GM23248 (cell line): Measurements from ENCODE around the gene TMEM229B. TPM values are rescaled to one million over a fixed set of nuclear protein-coding genes. Genes with fewer than 3 reads are reported as not detected.

Source experiments
- DNase-seq: peaks from one replicate; pipeline ENCODE4 v3.0.0-alpha.2; 2015
- H2AFZ ChIP-seq: fragments of 200-600 bp; sonication (generic); 2 replicates; pipeline ENCODE4 v1.6.1; 2016; ENCODE audit warnings: antibody characterized with exemption
- H3F3A ChIP-seq: fragments of 200-600 bp; sonication (generic); 2 replicates; pipeline ENCODE4 v1.6.1; 2016; ENCODE audit warnings: mild to moderate bottlenecking, antibody characterized with exemption, mixed run types; ENCODE audit not compliant: insufficient read depth
- H3K27ac ChIP-seq: fragments of 200-600 bp; sonication (generic); 2 replicates; pipeline ENCODE4 v1.5.1; 2016; ENCODE audit warnings: mild to moderate bottlenecking
- H3K27me3 ChIP-seq: fragments of 200-600 bp; sonication (generic); replicated peaks from 2 replicates; pipeline ENCODE4 v1.6.1; 2016; ENCODE audit warnings: mild to moderate bottlenecking; ENCODE audit not compliant: insufficient read depth
- H3K36me3 ChIP-seq: fragments of 200-600 bp; sonication (generic); 2 replicates; pipeline ENCODE4 v1.6.1; 2016; ENCODE audit warnings: low read depth, mild to moderate bottlenecking
- H3K4me1 ChIP-seq: fragments of 200-600 bp; sonication (generic); 2 replicates; pipeline ENCODE4 v1.6.1; 2016; ENCODE audit warnings: mild to moderate bottlenecking; ENCODE audit not compliant: insufficient read depth
- H3K4me2 ChIP-seq: fragments of 200-600 bp; sonication (generic); one replicate; pipeline ENCODE4 v1.6.1; 2016; ENCODE audit warnings: mild to moderate bottlenecking; ENCODE audit not compliant: unreplicated experiment
- H3K4me3 ChIP-seq: fragments of 200-600 bp; sonication (generic); 2 replicates; pipeline ENCODE4 v1.5.1; 2016; ENCODE audit warnings: mild to moderate bottlenecking
- H3K79me2 ChIP-seq: fragments of 200-600 bp; sonication (generic); 2 replicates; pipeline ENCODE4 v1.6.1; 2016; ENCODE audit warnings: mild to moderate bottlenecking; ENCODE audit not compliant: insufficient read depth
- H3K9ac ChIP-seq: fragments of 200-600 bp; sonication (generic); 2 replicates; pipeline ENCODE4 v1.6.1; 2016; ENCODE audit warnings: mild to moderate bottlenecking
- H3K9me2 ChIP-seq: fragments of 200-600 bp; sonication (generic); 2 replicates; pipeline ENCODE4 v1.6.1; 2016; ENCODE audit warnings: mixed run types, mild to moderate bottlenecking, moderate library complexity; ENCODE audit not compliant: insufficient read depth
- H3K9me3 ChIP-seq: fragments of 200-600 bp; sonication (generic); one replicate; pipeline ENCODE4 v1.6.1; 2017; ENCODE audit warnings: low read depth
- H4K20me1 ChIP-seq: fragments of 200-600 bp; sonication (generic); 2 replicates; pipeline ENCODE4 v1.6.0; 2016; ENCODE audit not compliant: insufficient read depth
- EZH2 ChIP-seq: fragments of 200-600 bp; sonication (generic); IDR thresholded peaks from 2 replicates; pipeline ENCODE4 v1.6.1; 2018; ENCODE audit warnings: antibody characterized with exemption, mild to moderate bottlenecking; ENCODE audit not compliant: insufficient read depth, poor library complexity, severe bottlenecking
- EZH2phosphoT487 ChIP-seq: fragments of 200-600 bp; sonication (generic); IDR thresholded peaks from 2 replicates; pipeline ENCODE4 v1.6.1; 2018; ENCODE audit warnings: antibody characterized with exemption, moderate library complexity, mild to moderate bottlenecking, low read depth; ENCODE audit not compliant: insufficient read depth
- WGBS, 2 experiments: methylation state at CpG; one replicate each; pipeline ENCODE4 v1.1.6; 2015 to 2017; ENCODE audit warnings: low lambda C conversion rate in 2 of 2, low coverage in 1 of 2; ENCODE audit errors: missing lambda C conversion rate in 2 of 2; 5-methylcytosine and 5-hydroxymethylcytosine counted together
- in situ Hi-C: fragments of 300-500 bp; cut with MboI; formaldehyde crosslinking; loops from 2 replicates; pipeline ENCODE4 v1.15.0; 2020
- polyA plus RNA-seq: library from polyadenylated mRNA; unstranded; fragments of >200 nt; fragmentation: Nextera tagmentation; extraction: Ambion mirVana; gene quantifications from 2 replicates; pipeline ENCODE4 v1.2.1, GENCODE V29; 2016
- total RNA-seq: library from RNA; depleted of rRNA; stranded (reverse); fragments of >200 nt; shearing (Covaris generic); gene quantifications from 2 replicates; pipeline ENCODE4 v1.2.3, GENCODE V29; 2014

Gene TMEM229B
- total and polyA plus RNA-seq, 2 experiments from 2014 or later: 0.43 to 0.65 TPM

GRCh38 chr14:67482231-67483164 lies 6.0 kb downstream of the TMEM229B start:
- H3F3A ChIP-seq: no peaks in the 10 kb centered on the region
- H3K4me1 ChIP-seq: no peaks in the 10 kb centered on the region
- no peaks in the 10 kb centered on the region for H3K27me3 ChIP-seq
- no peaks in the 10 kb centered on the region for H4K20me1 ChIP-seq
- no peak overlapping the region for H3K4me2 ChIP-seq
- TF ChIP-seq EZH2phosphoT487 (no peak), EZH2 (no peak)
- H3K9me3 ChIP-seq: no peaks in the 10 kb centered on the region
- 87 to 88% methylated on average over 8 of the region's 8 CpGs for WGBS, 2 experiments
- no peaks in the 10 kb centered on the region for H3K79me2 ChIP-seq
- H2AFZ ChIP-seq: no peak overlapping the region
- no peak overlapping the region for H3K4me3 ChIP-seq
- H3K27ac ChIP-seq: no peak overlapping the region
- DNase-seq: no peak
- no peaks in the 10 kb centered on the region for H3K9me2 ChIP-seq
- in situ Hi-C loops: no loop called here
- no peaks in the 10 kb centered on the region for H3K36me3 ChIP-seq
- H3K9ac ChIP-seq: no peak overlapping the region

DNA sequence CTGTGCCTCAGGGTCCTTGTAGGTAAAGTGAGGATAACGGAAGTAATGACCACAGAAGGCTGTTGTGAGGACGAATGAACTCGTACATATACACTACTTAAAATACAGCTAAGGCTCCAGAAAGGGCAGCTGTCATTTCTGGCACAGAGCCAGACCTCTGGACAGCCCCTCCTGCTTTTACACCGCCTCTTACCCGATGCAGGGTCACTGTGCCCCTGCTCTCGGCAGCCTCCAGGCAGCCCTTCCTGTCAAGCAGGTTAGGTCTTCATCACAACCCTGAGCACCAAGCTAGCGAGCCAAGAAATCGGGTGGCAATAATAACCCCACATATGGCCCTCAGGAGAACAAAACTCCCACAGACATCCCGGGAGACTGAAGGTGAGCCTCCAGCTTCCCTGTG lies 8.5 kb downstream of the TMEM229B start:
- Histone ChIP-seq H3K9ac (no peak overlapping the region), H2AFZ (no peak overlapping the region), H3K79me2 (no peaks in the 10 kb centered on the region), H3K9me2 (no peaks in the 10 kb centered on the region), H3F3A (no peaks in the 10 kb centered on the region), H3K4me1 (no peaks in the 10 kb centered on the region), H3K27ac (no peak overlapping the region), H4K20me1 (no peaks in the 10 kb centered on the region), H3K9me3 (no peaks in the 10 kb centered on the region), H3K4me3 (no peak overlapping the region), H3K36me3 (no peaks in the 10 kb centered on the region), H3K27me3 (no peaks in the 10 kb centered on the region), H3K4me2 (no peak overlapping the region)
- in situ Hi-C loops: no loop called here
- WGBS, 2 experiments: 32 to 43% methylated on average over 9 of the region's 9 CpGs
- TF ChIP-seq EZH2 (no peak), EZH2phosphoT487 (no peak)
- no peak for DNase-seq

GRCh38 chr14:67478800-67479084 lies 9.8 kb downstream of the TMEM229B start:
- in situ Hi-C loops: no loop called here
- H3K4me1 ChIP-seq: no peaks in the 10 kb centered on the region
- no peaks in the 10 kb centered on the region for H3K9me3 ChIP-seq
- no peaks in the 10 kb centered on the region for H3K9me2 ChIP-seq
- H2AFZ ChIP-seq: no peak overlapping the region
- H3K27me3 ChIP-seq: no peaks in the 10 kb centered on the region
- no peaks in the 10 kb centered on the region for H3K79me2 ChIP-seq
- no peaks in the 10 kb centered on the region for H3F3A ChIP-seq
- TF ChIP-seq EZH2: no peak
- TF ChIP-seq EZH2phosphoT487: no peak
- H3K27ac ChIP-seq: no peak overlapping the region
- H3K9ac ChIP-seq: no peak overlapping the region
- no peak for DNase-seq
- H3K36me3 ChIP-seq: no peaks in the 10 kb centered on the region
- no peak overlapping the region for H3K4me3 ChIP-seq
- 38 to 45% methylated on average over 2 of the region's 2 CpGs for WGBS, 2 experiments
- H3K4me2 ChIP-seq: no peak overlapping the region
- H4K20me1 ChIP-seq: no peaks in the 10 kb centered on the region

GRCh38 chr14:67477926-67478799 lies 10.4 kb downstream of the TMEM229B start:
- Histone ChIP-seq H3F3A (no peaks in the 10 kb centered on the region), H3K4me1 (no peaks in the 10 kb centered on the region), H3K36me3 (no peaks in the 10 kb centered on the region), H3K9me2 (no peaks in the 10 kb centered on the region), H3K4me2 (no peak overlapping the region), H3K79me2 (no peaks in the 10 kb centered on the region), H3K9me3 (no peaks in the 10 kb centered on the region), H3K4me3 (no peak overlapping the region), H3K27ac (no peak overlapping the region), H3K9ac (no peak overlapping the region), H3K27me3 (no peaks in the 10 kb centered on the region), H4K20me1 (no peaks in the 10 kb centered on the region), H2AFZ (no peak overlapping the region)
- no peak for TF ChIP-seq EZH2phosphoT487
- no peak for TF ChIP-seq EZH2
- 66 to 69% methylated on average over 11 of the region's 11 CpGs for WGBS, 2 experiments
- in situ Hi-C loops: no loop called here
- DNase-seq: no peak
